HUDEP-2 (cell line): ENCODE results near the gene ALOXE3.
"Not testable (repeated sequence)": the region's sequence is repeated elsewhere in the genome, so short reads cannot be mapped to it uniquely, and the experiment has no call there.

ENCODE experiments used
- DNase-seq, 76 experiments: peaks; one replicate each; lab custom pipeline; 2025; ENCODE audit not compliant: unreplicated experiment in 76 of 76; lab: John Stamatoyannopoulos, UW

Gene ALOXE3

DNA sequence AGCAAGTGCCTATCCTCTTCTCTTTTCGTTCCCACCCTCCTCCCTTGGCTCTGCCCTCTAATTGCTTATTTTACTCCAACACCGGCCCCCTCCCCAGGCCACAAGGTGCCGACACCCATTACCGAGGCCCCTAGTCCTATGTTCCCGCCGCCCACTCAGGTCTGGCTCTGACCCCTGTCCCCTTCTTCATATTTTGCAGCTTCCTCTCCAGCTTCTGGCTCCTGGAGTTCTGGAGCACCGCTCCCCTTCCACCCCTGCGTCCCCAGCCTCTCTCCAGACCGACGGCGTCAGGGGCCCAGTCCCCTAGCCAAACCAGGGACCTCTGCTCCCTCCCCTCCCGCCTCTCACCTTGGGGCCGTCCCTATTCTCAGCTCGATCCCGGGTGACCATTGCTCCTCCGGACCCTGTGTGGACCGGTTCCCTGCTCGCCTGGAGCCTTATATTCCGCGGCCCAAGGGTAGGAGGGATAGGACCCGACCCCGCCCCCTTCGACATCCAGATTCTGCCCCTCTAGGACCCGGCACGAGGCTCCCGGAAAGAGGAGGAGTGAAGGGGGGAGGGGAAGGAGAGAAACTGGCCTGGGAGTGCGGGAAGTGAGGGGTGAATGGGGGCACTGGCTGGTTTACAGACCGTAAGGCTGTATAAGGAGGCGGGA, 5.5 kb upstream of the ALOXE3 start, which contains the start of gene HES7:
Gene HES7 (minus strand): TSS at position 412 of the 655 bp plus-strand sequence. CDS start 22 bp downstream, at position 390.
- DNase-seq = peak in 1 of 76 experiments; percentile 37

DNA sequence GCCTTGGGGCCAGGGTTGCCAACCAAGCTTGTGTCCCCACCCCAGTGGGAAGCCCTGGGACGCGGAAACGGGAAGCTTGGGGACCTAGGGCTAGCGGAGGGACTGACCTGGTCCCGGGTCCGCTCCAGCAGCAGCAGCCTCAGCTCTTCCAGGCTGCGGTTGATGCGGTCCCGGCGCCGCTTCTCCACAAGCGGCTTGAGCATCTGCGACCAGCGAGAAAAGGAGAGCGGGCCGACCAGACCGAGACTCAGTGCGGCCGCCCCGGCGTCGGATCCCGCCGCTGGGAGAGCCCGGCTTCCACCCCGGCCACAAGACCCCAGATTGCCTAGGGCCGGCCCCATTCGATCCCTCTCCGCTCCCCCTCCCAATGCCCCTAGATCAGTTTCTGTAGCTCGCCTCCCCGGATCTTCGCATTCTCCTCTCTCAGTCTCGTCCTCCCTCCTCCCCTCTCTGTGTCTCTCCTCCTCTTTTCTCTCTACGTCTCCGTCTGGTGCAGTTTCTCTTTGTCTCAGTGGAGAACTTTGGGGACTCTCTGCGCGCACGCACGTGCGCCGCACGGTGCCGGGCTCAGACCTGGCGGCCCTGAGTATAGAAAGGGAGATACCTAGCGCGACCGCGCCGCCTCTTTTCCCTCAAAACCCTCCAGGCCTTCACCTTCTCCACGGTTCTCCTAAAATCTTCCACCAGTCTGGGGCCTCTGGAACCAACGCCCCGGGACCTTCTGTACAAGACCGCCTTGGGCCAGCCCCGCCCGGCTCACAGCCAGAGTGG, 4.8 kb upstream of the ALOXE3 start:
- peak in 23 of 76 experiments; percentile 10 to 55 (median 31) for DNase-seq

DNA sequence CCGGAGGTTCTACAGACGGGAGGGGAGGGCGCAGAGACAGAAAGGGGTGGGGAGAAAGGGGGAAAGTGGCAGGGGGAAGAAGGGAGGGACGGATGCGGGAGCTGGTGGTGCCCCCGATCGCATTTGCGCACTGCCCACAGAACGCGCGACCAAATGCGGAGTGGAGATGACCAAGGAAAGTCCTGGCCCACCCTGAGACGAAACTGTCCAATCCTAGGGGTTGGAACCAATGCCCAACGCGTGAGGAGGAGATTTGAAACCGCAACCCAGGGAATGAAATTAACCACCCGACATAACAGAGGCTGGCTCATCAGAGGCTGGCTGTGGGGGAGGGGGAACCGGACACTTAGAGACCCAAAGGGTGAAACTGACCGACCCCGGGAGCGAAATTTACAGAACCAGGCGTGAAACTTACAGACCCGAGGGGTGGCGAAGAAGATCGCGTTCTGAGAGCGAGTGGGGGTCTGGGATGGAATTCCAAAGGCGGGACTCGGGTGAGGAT, 4.2 kb upstream of the ALOXE3 start:
- DNase-seq = no peak

DNA sequence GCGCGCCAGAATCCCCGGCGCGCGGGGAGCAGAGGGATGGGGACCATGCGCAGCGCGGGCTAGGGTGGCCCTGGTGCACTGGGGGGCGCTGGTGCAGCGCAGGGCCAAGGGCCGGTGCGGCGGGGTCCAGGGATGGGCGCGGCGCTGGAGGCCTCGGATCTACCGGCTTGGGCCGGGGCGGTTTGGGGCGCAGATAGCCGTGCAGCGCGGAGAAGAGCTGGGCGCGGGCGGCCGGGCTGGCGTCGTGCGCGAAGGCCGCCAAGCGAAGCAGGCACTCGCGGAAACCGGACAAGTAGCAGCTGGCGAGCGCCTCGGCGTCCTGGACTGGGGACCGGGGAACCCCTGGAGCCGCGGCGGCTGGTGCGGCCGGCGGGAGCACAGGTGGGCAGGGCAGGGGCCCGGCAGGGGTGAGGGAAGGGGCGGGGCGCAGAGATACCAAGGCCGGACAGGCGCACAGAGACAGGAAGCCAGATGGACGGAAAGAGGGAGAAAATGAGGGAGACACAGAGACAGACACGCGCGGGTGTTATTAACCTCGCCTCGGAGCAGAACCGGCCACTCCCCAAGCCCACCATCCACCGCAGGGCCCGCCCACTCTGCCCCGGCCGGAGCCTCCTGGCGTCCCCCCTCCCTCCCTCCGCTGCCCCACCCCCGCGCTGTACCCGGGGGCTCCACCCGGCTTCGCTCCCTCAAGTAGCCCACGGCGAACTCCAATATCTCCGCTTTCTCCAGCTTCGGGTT, 3.5 kb upstream of the ALOXE3 start:
- peak in 54 of 76 experiments; percentile 17 to 71 (median 52) for DNase-seq

DNA sequence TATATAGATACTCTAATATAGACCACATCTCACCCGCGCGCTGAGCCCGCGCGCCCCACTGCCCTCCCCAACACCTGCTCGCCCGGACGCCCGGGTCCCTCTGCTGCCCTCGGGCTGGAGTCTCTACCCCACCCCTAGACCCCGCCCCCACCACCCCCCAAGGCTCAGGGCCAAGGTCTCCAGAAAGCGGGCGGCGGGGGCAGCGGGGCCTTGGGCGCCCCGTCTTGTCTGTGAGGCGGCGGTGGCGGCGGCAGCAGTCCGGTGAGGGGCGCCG, 3.0 kb upstream of the ALOXE3 start:
- no peak for DNase-seq

GRCh38 chr17:8120520-8121406, 2.4 kb upstream of the ALOXE3 start:
- DNase-seq = peak in 69 of 76 experiments; percentile 28 to 94 (median 77)

- peak in 73 of 76 experiments; percentile 41 to 96 (median 88) for DNase-seq
Observed at GRCh38 chr17:8119581-8120519, 1.5 kb upstream of the ALOXE3 start.

DNA sequence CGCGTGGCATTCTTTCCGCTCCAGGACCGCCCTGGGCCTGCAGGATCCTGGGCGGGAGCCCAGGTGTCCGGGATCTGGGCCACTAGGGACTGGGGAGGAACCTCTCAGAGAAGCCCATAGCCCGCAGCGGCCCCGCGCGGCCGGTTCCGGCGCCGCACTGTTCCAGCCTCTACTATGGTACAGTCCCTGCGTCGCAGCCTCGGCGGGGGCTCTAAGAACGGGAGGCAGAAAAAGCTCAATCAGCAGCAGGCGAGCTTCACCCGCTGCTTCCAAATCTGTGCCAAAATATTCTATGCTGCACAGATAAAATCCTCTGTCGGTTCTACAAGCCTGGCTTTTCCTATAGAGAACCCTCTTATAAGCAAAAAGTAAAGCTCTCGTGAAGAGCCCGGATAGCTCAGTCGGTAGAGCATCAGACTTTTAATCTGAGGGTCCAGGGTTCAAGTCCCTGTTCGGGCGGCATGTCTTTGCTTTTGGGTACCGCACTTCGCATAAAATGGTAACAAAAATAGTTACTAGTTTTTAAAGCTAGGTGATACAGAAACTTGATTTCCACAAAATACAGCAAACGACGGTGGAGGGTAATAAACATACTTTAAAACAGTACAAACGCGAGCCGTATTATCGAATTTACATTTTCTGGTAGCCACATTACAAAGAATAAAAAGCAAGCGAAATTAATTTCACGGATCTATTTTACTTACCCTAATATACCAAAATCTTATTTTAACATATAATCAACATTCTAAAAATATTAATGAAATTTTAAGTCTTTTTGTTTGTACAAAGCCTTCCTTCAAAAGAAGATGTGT, 661 bp upstream of the ALOXE3 start:
- peak in 68 of 76 experiments; percentile 50 to 95 (median 78) for DNase-seq

DNA sequence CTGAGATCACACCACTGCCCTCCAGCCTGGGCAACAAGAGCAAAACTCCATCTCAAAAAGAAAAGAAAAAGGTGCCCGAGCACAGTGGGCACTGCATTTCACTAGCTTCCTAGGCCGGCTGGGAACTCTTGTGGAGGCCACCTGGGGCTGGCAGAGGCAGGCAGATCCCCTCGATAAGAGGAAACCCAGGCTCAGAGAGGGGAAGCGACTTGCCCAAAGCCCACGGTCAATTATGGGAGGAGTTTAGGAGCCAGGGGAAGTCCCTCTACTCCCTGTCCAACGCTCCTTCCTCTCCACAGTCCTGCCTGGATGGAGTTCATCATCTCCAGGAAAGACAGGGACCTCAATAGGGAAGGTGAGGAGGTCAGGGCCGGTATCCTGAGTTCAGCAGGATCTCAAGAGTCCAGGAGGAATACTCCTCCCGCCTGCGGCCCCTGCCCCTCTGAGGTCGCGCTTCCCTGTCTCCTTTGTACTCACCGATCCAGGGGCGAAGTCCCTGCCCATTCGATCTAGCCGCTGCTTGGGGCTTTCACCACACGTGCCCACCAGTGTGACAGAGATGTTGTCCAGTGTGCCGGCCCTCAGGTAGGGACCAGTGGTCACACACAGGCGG, 841 bp downstream of the ALOXE3 start:
- DNase-seq = no peak

- no peak for DNase-seq
Observed at GRCh38 chr17:8116776-8117175, 1.5 kb downstream of the ALOXE3 start.

DNA sequence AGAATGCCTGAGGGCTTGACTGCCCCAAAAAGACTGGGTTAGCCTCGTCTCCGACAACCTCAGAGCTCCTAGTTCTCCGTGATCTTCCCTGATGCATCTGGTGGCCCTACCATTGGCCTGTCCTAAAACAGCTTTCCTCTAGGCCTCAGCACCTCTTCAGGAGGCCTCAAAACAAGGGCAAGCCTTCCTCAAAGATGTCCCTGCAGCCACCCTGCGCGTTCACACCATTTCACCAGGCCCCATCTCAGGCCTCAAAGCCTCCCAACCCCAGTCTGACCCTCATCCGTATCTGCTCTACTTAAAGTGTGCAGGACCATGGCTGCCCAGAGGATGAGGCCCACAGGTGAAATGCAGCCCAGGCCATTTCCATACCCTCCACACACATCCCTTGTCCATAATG, 7.4 kb downstream of the ALOXE3 start:
- no peak for DNase-seq

GRCh38 chr17:8110456-8110804, 7.9 kb downstream of the ALOXE3 start:
- no peak for DNase-seq

GRCh38 chr17:8109661-8110455, 8.5 kb downstream of the ALOXE3 start:
- peak in 46 of 76 experiments; percentile 3 to 65 (median 36) for DNase-seq

GRCh38 chr17:8108972-8109660, 9.2 kb downstream of the ALOXE3 start:
- no peak for DNase-seq

DNA sequence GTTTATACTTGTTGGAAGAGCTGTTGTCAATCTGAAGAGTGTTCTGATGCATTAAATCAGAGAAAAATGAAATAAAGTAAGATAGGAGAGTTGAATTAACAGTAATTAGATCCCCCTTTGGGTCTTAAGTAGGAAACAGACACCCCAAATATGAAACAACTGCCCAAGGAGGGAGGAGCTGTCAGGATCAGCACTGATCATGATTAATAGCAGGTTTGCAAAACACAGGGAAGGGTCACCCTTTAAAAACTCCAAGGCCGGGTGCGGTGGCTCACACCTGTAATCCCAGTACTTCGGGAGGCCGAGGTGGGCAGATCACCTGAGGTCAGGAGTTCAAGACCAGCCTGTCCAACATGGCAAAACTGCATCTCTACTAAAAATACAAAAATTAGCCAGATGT, 11.3 kb downstream of the ALOXE3 start:
- not testable (repeated sequence) for DNase-seq

- no peak for DNase-seq
Observed at GRCh38 chr17:8105957-8106398, 12.3 kb downstream of the ALOXE3 start.

- no peak for DNase-seq
Observed at GRCh38 chr17:8104911-8105310, 13.4 kb downstream of the ALOXE3 start.
